ENCODE measurements around the gene LYRM4. TPM values are rescaled to one million over a fixed set of nuclear protein-coding genes. Genes with fewer than 3 reads are reported as not detected.

The LYRM4 gene
- total RNA-seq, 1 donor from 2014 or later = 34.4 TPM

GRCh38 chr6:5102267-5102970, 158.3 kb downstream of the LYRM4 start:
- no peak overlapping the region for H3K4me3 Mint-ChIP-seq (ENCODE audit: low read depth)

GRCh38 chr6:5100806-5101205, 159.9 kb downstream of the LYRM4 start:
- Mint-ChIP-seq H3K36me3 (ENCODE audit: insufficient read depth) (no peaks in the 10 kb centered on the region), H3K4me1 (ENCODE audit: low read depth) (no peaks in the 10 kb centered on the region), H3K4me3 (ENCODE audit: low read depth) (no peak overlapping the region), H3K27ac (peak overlapping the region; percentile 34), H3K27me3 (no peaks in the 10 kb centered on the region), H3K9me3 (ENCODE audit: low read depth) (no peaks in the 10 kb centered on the region)
- TF ChIP-seq CTCF (IDR thresholded peaks at IDR 0.05; ENCODE audit: unreplicated experiment) = no peak
- no peak for DNase-seq (ENCODE audit: low spot score, unreplicated experiment)

More at GRCh38 chr6:5102267-5102970, 158.3 kb downstream of the LYRM4 start:
- no peak for TF ChIP-seq CTCF (IDR thresholded peaks at IDR 0.05; ENCODE audit: unreplicated experiment)
- no peaks in the 10 kb centered on the region for H3K4me1 Mint-ChIP-seq (ENCODE audit: low read depth)
- no peak for DNase-seq (ENCODE audit: low spot score, unreplicated experiment)
- no peaks in the 10 kb centered on the region for H3K36me3 Mint-ChIP-seq (ENCODE audit: insufficient read depth)
- H3K27me3 Mint-ChIP-seq = no peaks in the 10 kb centered on the region
- H3K27ac Mint-ChIP-seq = no peak overlapping the region
- H3K9me3 Mint-ChIP-seq (ENCODE audit: low read depth) = no peaks in the 10 kb centered on the region

- Mint-ChIP-seq H3K27ac (no peak overlapping the region), H3K27me3 (peaks cover 2% of the 10 kb centered on the region), H3K9me3 (ENCODE audit: low read depth) (no peaks in the 10 kb centered on the region), H3K36me3 (ENCODE audit: insufficient read depth) (no peaks in the 10 kb centered on the region), H3K4me1 (ENCODE audit: low read depth) (no peaks in the 10 kb centered on the region), H3K4me3 (ENCODE audit: low read depth) (no peak overlapping the region)
- TF ChIP-seq CTCF (IDR thresholded peaks at IDR 0.05; ENCODE audit: unreplicated experiment) = no peak
- DNase-seq (ENCODE audit: low spot score, unreplicated experiment) = no peak
Measured at GRCh38 chr6:5099537-5099936, 161.2 kb downstream of the LYRM4 start.

- Mint-ChIP-seq H3K9me3 (ENCODE audit: low read depth) (no peaks in the 10 kb centered on the region), H3K27ac (no peak overlapping the region), H3K4me3 (ENCODE audit: low read depth) (no peak overlapping the region), H3K36me3 (ENCODE audit: insufficient read depth) (no peaks in the 10 kb centered on the region), H3K4me1 (ENCODE audit: low read depth) (no peaks in the 10 kb centered on the region), H3K27me3 (peaks cover 3% of the 10 kb centered on the region)
- no peak for DNase-seq (ENCODE audit: low spot score, unreplicated experiment)
- TF ChIP-seq CTCF (IDR thresholded peaks at IDR 0.05; ENCODE audit: unreplicated experiment) = no peak
Measured at GRCh38 chr6:5098501-5099270, 162.1 kb downstream of the LYRM4 start.

GRCh38 chr6:5096482-5096881, 164.3 kb downstream of the LYRM4 start:
- Mint-ChIP-seq H3K36me3 (ENCODE audit: insufficient read depth) (no peaks in the 10 kb centered on the region), H3K27ac (no peak overlapping the region), H3K27me3 (peaks cover 15% of the 10 kb centered on the region), H3K9me3 (ENCODE audit: low read depth) (no peaks in the 10 kb centered on the region), H3K4me1 (ENCODE audit: low read depth) (no peaks in the 10 kb centered on the region), H3K4me3 (ENCODE audit: low read depth) (no peak overlapping the region)
- DNase-seq (ENCODE audit: low spot score, unreplicated experiment) = no peak
- no peak for TF ChIP-seq CTCF (IDR thresholded peaks at IDR 0.05; ENCODE audit: unreplicated experiment)
